NCI-H2029 (cell line): ENCODE results near the gene TMEM273.
"Not testable (repeated sequence)": the region's sequence is repeated elsewhere in the genome, so short reads cannot be mapped to it uniquely, and the experiment has no call there.

Experiments
- DNase-seq: peaks from one replicate; lab custom pipeline; 2025; lab: John Stamatoyannopoulos, UW

TMEM273 gene

DNA sequence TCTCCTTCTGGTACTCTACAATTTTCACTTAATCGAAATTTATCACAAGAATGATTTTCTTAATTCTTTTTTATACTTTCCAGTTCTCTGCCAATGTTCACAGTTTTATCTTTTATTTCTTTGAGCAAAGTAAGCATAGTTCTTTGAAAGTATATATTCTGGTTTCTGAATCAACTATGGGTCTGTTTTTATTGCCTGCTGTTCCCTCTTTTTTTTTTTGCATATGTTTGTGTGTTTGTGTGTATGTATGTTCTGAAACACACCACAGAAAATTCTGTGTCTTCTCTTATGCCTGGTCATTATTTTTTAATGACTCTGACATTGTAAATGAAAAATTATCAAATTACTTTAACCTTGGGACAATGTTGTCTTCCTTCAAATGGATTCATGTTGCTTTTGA is 15.9 kb upstream of the TMEM273 start:
- DNase-seq = no peak

DNA sequence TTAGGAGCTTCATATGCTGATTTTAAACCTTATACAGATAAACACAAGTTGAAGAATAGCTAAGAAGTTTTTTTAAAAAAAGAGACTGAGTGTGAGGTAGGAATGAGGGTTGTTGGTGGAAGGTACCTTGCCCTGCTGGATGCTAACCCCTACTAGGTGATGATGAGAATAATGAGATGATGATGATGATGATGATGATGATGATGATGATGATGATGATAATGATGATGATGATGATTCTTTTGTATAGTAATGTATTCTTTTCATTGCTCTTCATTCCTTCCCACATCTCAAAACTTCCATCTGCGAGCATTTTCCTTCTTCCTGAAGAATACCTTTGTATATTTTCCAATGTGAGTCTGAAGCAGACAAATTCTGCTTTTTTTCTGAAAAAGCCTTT is 14.1 kb upstream of the TMEM273 start:
- DNase-seq = no peak

DNA sequence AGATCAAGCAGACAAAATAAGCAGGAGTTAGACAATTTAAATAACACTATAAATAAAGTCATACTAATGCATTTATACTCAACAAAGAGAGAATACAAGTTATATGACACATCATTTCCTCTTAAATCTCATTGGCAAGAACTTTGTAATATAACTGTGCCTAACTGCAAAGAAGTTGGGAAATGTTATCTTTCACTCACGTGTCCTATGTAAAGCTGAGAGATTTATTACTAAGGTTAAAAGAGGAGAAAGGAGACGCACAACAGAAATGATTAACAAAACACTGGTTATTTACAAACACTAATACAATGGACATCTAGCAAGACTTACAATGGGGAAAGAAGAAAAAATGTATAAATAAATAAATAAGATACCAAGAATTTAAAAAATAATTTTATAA is 12.7 kb upstream of the TMEM273 start:
- no peak for DNase-seq

DNA sequence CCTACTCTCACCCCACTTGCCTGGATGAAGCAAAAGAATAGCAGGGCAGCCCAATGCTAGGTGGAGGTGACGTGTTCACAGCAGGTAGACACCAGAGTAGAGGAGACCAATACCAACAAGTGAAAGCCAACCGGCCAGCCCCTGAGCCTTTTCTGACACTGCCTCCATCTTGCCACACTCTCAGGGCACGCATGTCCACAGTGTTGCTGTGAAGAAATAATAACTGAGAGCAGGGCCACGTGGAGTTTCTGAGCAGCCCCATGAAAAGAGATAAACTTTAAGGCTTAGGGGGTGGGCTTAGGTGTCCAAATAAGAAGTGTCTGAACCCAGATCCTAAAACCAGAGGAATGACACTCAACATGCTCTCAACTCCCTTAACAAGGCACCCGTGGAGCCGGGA is 9.0 kb upstream of the TMEM273 start:
- DNase-seq = no peak

DNA sequence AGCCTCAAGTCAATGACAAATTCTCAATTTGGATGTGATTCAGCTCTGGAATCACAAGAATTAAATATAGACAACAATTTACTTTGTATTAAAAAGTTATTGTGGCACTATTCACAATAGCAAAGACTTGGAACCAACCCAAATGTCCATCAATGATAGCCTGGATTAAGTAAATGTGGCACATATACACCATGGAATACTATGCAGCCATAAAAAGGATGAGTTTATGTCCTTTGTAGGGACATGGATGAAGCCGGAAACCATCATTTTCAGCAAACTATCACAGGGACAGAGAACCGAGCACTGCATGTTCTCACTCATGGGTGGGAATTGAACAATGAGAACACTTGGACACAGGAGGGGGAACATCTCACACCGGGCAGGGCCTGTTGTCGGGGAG is 7.7 kb upstream of the TMEM273 start:
- not testable (repeated sequence) for DNase-seq

DNA sequence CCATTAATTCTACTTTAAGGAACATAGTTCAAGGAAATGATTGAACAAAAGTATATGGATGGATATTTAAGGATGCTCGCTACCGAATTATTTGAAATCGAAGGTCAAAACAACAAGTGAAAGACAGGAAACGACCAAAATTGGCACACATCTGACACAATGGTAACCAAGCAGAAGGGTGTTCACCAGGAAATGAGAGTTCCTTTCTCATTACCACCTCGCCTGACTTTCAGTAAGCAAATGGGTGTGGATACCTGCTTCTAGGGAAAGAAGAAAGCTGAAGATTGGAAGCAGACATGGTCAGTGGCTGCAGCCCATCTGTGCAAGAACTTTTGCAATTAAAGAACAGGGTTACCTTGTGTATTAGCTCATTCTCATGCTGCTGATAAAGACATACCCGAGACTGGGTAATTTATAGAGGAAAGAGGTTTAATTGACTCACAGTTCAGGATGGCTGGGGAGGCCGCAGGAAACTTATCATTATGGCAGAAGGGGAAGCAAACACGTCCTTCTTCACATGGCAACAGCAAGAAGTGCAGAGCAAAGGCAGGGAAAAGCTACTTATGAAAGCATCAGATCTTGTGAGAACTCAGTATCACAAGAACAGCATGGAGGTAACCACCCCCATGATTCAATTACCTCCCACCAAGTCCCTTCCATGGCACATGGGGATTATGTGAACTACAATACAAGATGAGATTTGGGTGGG is 6.2 kb upstream of the TMEM273 start:
- DNase-seq = no peak

DNA sequence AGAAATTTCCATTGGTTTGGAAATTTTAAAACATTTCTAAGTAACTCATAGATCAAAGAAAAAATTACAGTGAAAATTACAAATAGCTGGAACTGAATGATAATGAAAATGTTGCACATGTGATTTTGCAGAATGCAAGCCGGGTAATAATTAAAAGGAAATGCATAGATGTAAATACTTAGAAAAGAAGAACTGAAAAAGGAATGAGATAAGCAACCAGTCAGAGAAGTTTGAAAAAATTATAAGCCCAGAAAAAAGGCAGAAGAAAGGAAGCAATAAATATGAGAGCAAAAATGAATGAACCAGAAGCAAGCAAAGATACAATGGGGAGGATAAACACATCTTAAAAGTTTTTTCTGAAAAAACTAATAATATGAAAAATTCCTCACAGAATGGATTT is 3.2 kb upstream of the TMEM273 start:
- DNase-seq = no peak

DNA sequence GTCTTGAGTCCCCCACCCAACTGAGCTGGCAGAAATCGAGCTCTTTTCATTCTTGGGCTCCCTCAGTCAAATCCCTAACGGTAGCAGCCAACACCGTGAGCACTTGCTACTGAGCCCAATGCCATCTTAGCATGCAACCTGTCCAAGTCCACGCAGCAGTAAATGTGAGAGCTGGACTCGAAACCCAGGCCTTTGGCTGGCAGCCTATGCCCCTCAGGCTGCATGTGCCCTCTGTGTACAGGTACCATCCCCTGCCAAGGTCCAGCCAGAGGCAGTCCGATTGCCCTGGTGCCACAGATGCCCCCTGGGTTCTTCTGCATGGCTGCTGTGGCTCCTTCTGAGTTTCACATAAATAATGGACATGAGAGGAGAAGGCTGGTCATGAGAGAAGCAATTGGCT is 1.2 kb upstream of the TMEM273 start:
- no peak for DNase-seq

DNA sequence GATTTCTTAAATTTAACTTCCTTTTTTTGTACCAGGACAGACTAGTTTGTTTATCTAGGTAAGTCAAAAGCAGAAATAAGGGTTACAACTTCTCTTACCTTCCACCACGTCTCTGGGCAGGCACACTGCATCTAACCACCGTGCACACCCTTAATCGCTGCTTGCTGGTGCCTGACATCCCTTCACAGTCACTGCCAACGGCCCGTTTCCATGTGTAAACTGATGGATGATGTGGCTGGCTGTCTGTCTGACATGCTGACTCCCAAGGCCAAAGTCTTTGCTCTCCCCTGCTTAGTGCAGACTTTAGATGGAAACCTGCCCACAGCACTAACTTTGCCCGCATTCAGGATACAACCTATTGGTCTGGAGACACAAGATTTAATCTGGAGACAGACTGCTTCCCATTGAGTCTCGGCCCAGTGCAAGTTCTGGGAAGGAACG is 1.1 kb downstream of the TMEM273 start:
- no peak for DNase-seq

DNA sequence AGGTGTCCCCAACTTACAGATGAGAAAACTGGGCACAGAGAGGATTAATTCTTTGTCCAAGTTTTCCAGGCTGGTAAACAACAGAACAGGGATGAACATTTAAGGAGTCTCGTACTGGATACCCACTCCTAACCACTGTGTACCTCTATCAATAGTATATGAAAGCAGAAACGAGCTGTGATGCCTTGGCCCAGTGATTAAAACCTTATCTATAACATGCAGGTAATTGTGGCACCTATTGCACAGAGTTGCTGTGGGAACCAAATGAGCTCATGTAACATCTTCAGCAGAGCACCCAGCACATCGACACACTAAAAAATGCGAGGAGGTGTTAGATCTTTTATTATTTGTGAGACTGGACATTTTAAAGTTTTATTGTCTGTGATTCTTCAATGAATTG is 1.6 kb downstream of the TMEM273 start:
- DNase-seq = no peak

DNA sequence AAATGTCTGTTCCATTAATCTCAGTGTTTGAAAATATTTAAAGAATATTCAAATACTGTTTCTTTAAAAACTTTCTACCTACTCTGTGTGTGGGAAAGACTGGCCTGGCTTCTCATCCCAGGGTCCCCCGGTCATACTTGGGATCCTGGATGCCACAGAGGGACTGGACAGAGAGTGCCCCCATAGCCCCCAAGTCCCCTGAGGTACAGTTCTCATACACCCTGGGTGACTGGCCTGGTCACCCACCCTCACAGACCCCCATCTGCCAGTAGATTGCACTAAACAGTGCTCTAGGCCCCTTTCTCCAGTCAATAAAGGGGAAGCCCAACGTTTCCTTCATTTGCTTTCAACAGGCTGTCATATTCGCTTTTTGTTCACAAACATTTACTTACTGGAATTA is 3.0 kb downstream of the TMEM273 start:
- no peak for DNase-seq

DNA sequence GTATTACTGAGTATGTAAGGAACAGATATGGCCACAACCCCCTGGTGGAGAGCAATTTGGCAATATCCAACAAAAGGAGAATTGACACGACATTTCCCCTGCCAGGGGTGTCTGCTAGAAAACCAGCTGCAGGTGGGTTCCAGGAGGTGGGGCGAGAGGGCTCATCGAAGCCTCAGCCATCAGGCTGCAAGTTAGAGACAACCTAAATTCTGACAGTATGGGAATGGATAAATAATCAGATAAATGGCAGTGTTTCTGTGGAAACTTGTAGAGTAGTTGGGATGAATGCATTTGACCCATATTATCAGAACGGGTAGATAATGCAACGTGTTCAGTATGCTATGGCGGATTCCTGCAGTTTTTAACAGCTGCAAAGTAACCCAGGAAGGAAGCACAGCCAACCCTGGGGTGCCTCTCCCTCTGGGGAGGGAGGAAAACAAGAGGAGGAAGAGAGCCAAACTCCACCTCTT is 3.5 kb downstream of the TMEM273 start:
- DNase-seq = no peak

DNA sequence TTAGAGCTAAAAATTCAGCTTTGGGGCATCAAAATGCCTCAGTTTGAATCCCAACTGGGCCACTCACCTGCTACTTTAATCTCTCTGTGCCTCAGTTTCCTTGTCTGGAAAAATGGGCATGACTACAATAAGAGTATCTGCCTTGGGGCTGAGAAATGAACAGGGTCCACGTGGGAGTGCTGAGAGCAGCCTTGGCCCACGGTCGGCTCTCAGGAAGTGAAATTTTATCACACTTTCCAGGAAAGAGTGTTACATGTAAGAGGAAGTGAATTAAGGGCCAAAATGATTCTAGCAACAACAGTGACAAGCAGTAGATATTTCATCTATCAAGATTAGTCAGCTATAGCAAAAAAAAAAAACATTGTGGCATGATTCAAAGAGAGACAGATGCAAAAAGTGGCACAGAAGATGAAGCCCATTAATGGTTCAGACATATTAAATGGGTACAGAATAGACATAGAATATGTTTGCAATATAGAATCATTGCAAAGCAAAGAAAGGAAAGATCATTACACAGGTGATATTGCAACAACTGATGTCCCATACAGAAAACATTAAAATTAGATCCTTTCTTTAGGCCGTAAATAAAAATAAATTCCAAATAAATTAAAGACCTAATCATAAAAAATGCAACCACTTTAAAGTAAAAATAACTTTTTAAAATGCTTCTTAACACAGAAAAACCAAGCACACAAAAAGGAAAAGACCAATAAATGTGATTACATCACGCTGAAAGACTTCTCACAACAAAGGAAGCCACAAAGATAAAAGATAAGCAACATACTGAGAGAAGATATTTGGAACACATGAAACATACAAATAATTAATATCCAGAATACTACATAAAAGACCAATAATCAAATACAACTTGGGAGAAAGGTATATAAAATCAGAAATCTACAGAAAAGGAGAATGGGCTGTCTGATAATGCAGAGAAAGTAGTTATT is 4.3 kb downstream of the TMEM273 start:
- DNase-seq = no peak

DNA sequence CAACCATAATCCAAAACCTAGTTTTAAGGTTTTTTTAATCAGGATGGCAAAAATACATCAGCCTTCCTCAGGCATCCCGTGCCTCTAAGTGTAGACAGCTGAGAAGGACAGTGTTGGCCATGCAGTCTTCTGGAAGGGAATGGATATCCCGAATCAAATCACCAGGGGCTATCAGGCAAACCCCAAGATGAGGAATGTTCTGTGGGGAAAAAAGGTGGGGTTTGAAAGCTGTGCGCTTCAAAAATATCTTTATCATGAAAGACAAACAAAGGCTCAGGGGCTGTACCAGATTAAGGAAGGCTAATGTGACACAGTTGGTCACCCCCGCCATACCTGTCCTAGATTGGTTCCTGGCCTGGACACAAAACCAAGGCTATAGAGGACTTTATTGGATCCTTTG is 5.4 kb downstream of the TMEM273 start:
- DNase-seq = no peak

DNA sequence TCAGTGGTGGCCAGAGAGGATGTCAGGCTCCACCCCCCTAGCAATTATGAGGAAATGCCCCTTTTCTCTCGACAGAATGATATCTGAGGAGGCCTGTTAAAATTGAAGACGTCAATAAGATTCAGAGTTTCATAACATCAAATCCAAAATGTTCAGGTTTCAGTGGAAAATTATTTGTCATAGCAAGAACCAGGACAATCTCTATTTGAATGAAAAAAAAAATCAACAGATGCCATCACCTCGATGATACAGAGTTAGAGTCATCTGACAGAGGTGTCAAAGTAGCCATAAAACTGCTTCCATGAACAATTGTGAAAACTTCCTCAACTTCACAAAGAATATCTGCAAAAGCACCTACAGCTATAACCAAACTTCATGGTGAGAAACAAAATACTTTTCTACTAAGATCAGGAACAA is 7.7 kb downstream of the TMEM273 start:
- DNase-seq = no peak

DNA sequence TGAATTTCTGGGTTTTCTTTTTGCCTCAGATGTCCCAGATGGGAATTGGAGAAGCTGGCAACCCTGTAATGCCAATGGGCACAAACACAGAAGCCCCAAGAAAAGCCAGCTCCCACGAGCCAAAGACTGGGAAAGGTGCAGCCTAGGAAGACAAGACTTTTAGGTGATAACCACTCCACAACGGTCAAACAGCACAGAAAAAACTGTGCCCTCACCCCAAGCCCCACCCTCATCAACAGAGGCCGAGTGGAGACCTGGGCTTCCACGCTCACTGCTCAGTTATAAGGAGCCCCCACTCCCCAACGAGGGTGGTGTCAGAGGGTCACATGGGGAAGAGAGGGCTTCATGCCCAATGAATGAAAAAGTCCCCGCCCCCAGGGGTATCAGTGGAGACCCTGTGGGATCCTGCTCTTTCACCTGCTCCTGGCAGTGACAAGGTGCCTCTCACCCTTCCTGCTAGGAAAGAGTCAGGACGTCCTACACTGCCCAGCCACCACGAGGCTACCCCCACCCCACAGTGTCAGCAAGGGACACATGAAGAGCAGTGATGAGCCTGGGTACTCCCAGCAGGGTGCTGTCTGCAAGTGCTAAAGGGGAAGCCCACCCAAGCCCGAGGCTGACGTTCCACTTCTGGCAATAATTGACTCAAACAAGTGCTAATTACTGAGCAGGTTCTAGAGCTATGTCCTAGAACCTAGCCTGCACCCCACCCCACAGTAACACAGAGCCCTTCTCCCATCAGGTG is 8.3 kb downstream of the TMEM273 start:
- DNase-seq = no peak

DNA sequence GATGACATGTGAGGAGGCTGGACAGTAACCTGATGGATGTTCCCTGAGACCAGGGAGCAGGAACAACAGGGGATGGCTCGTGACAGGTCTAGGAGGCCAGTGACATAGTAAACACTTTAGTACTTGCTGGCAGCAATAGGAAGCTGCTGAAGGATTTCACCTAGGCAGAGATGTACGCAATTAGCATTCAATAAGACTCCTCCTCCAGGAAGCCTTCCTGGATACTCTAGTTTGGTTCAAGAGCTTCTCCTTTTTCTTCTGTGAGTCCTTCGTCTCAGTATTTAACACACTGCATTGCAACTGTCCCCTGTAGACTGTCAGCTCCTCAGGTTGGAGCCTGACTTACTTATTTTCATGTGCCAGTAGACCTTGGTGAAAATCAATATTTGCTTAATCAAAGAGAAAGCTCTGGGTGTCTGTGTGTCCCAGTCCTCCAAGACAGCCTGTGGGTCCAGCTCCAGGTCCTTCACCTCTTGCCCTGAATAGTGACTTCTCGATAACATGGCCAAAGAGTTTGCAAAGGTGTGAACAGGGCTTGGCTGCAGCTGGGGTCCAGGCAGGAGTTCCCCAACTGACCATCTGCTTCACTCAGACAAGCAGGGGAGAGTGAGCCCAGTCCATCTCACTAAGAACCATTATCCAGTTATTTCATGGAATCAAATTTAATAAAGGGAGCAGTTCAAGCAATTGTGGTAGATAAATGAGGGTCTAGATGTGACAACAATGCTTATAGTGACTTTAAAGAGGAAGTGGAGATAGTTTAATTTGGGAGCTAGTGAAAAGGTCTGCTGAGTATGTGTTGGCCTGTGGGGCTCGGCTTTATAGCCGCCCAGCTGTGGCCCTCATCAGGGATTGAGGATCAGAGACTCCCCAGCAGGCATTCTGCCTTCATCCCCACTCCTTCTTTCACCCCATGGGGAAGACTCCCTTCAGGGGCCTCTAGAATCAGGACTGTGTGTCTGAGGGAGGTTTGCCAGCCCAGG is 9.4 kb downstream of the TMEM273 start:
- no peak for DNase-seq

DNA sequence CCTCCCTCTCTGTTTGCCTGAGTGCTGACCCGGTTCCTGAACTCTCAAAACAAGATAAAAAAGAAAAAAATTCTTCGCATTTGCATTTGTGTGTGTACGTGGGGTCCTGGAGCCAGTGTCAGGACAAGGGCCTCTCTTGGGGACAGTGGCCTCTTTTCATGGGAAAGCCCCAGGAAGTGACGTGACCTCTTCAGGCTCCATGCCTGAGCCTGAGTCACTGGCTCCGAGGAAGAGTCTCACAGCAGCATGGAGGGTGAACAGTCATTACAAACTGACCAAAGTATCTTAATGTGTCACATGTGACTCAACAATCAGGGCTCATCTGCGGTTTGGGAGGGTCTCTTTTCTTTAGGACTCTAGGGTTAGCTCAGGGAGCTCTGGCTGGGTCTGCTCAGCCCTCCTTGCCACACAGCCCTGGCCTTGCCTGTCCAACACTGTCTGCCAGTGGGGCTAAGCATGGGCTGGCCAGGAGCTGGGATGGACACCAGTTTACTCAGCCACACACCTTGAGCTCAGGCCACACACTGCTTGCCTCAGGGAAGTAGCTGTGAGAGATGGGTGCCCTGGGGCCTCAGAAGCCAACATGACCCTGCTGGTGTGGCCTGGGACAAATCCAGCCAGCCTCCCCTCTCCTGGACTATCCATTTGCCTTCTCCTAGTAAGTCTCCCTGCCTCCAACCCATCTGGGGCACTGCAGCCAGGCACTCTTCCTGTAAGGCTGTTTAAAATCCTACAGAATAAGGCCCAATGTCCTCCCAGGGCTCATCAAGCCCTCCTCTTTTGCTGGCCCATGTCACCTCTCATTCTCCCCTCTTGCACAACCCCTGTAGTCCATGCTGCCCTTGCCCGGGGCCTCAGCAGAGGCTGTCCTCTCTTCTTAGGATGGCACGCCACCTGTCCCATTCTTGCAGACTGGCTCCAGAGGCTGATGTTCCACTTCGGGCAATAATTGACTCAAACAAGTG is 10.5 kb downstream of the TMEM273 start:
- no peak for DNase-seq

DNA sequence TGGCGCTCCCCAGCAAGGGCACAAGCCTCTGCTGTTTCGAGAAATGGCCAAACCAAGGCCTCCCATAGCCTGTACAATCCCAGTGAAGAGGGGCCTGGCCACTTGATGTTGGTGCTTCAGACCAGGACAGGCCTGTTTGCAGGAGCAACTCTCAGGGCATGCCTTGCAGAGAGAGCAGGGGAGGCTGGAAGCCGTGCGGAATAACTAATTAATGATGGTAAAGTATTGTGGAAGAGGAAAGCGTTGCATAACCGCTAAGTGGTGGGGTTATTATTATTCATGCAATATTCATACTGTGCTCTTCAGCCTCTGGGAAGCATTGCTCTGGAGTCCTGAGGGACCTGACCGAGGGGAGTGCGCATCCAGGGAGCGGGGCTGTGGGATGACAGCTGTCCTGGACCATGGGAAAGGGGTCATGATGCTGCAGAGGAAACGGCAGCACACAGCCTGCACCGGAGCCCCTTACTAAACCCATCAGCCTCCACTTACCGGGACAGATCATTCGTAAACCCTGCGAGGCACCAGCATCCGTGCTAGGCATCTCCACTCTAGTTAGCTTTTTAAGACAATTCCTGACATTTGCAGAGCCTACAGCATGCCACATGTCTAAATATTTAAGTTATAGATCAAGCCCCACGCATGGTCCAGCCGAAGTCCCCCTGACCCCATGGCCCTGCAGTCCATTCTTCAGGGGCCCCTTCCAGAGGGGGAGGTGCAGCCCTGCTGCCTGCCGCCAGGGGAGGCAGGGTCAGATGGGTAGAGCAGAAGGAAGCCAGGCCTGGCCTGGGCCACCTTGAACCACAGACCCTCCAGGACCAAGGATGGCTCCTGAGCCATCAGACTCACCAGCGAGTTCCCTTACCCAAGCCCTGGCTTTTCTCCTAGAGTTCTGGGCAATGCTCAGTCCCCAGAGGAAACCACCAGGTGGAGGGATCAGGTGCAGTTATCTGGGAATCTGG is 11.6 kb downstream of the TMEM273 start:
- DNase-seq = no peak
